ENCODE data around the gene AMPD3.

GRCh38 chr11:10414659-10415058, 40.4 kb upstream of the AMPD3 start:
- TF ChIP-seq POLR2A (IDR thresholded peaks at IDR 0.05; ENCODE audit: low read depth, low read length) (no peak), POLR2AphosphoS5 (IDR thresholded peaks at IDR 0.05; ENCODE audit: low read depth, low read length) (no peak), TAF1 (IDR thresholded peaks at IDR 0.05; ENCODE audit: low read depth, low read length) (no peak), PAX5 (IDR thresholded peaks at IDR 0.05; ENCODE audit: insufficient read depth, low read length, severe bottlenecking) (no peak)
